HG03432 (cell line): ENCODE data around the gene KLHL36.
A peak's percentile ranks its signal among the peaks of the same experiment; 100 is the strongest.

Experiments used
- ATAC-seq: cut with Tn5 transposase; IDR thresholded peaks from one replicate; pipeline ENCODE4 v1.9.1; 2021; ENCODE audit warnings: mild to moderate bottlenecking, moderate library complexity; ENCODE audit not compliant: unreplicated experiment

KLHL36 gene

GRCh38 chr16:84647828-84648594 is at the start of gene KLHL36:
Gene KLHL36, plus strand, starts transcription at chr16:84648511. Its CDS starts 2,357 bp downstream, at chr16:84650868.
- peak; percentile 89 for ATAC-seq

DNA sequence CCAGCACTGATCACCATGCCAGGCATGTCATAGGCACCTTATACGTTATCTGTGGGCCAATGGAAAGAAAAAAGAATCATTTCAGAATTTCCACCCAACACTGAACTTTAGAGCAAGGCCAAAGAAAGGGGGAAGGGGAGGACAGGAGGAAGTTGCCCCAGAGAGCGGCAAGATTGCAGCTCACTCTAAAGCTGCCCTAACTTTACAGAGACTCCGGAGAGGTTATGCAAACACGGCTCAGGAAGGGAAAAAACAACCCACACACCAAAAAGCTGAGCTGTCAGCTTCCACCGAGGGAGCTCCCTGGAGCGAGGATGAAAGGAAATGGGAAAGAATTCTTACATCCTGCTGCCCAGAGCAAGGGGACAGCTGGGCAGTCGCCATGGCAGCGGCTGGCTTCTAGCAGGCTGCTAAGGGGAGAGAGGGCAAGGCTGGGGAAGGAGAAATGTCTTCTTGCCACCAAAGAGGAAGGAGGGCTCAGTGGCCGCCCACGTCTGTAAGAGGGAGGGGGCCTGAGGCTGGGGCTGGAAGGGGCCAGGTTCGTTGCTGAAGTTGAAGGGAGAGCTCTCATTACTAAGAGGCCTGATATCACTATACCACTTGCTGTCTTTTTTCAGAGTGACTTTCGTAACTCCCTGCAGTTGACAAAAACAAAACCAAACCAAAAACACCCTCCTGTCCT is 48.6 kb upstream of the KLHL36 start:
- ATAC-seq = peak; percentile 48

DNA sequence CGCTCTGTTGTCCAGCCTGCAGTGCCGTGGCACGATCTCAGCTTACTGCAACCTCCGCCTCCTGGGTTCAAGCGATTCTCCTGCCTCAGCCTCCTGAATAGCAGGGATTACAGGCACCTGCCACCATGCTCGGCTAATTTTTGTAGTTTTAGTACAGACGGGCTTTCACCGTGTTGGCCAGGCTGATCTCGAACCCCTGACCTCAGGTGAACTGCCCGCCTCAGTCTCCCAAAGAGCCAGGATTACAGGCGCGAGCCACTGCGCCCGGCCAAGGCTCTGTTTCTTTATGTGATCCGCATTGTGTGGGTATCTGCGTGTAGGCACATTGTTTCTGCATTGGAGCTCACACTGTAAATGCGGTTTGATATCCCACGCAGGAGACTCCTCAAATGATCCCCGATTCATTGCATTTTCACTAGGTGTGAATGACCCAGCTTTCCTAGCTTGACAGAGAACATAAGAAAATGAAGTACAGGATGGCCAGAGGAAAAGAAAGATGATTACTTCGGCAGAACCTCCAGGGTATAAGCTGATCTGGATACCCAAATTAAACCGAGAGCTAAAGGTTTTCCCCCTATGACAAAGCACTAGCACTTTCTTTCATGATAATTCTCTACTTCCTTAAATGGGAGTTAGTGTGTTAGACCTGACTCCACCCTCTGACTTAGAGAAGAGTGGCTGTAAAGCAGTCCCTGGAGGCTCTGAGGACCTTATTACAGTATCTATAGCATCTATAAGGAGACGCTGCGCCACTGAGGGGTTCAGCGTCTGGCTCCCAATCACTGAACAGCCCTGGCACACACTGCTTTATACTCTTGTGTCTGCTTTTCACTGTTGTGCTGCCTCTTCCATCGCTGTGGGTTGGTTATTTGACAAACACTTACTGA is 47.7 kb upstream of the KLHL36 start:
- peak; percentile 72 for ATAC-seq

DNA sequence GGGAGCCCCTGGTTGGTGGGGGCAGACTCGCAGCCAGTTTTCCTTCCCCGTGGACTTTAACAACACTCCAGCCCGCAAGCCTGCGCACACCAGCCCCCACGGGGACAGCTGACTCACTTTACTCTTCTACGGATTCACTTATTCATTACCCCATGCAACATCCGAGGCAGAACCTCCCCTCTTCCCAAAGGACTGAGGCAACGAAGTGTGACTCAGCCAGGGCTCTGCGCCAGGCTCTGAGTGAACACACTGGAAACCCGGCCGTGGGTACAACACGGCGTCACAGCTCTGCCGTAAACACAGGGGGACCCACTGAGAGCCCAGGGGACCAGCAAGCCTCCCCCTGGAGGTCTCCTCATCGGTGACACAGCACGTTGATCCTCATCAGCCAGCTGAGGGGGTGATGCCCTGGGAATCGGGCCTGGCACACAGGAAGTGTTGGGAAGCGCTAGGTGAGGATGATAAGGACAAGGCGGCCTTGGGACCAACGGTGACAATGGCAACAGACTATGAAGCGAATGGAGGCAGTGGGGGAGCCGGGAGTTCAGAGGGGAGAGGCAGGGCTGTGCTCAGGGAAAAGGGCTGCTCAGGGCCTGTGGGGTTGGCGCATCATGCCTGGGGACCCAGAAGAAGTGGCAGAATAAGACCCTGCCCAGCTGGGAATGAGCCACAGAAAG is 45.0 kb upstream of the KLHL36 start:
- ATAC-seq = no peak

DNA sequence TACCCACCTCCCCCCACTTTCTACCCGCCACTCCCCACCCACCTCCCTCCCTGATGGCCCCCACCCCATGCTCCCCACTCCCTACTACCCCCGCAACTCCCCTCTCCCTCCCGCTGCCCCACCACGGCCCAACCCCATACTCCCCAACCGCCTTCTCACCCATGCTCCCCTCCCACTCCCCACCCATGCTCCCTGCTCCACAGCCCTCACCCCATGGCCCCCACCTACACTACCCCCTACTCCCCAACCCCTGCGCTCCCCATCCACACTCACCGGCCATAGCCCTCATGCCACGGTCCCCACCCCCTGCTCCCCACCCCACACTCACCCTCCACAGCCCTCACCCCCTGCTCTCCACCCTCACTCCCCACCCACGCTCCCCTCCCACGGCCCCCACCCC is 44.4 kb upstream of the KLHL36 start:
- no peak for ATAC-seq

DNA sequence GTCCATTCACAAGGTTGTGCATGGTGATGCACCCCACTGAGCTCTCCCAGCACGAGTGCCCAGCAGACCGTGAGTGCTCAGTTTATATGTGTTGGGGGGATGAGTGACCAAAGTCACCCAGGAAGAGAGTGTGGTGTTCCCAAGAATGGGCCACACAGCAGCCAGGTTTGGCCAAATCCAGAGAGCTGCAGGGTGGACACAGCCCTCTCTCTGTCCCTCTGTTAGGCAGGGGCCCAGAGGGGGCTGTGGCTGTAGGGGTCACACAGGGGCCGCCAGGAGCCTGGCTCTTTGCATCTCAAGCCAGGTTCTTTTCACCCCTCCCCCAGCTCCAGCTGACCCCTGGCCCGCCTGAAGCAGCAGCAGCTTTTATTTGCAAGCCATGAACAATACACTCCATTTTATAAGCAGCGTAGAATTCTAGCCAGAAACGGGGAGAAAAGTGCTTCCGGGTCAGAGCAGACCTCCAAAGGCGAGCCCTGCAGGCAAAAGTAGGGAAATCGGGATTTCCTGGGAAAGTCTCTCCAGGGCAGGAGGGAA is 43.8 kb upstream of the KLHL36 start:
- ATAC-seq = no peak

- no peak for ATAC-seq
Observed at GRCh38 chr16:84605339-84605848, 42.9 kb upstream of the KLHL36 start.

GRCh38 chr16:84606081-84606875 is 42.0 kb upstream of the KLHL36 start:
- ATAC-seq = no peak

- no peak for ATAC-seq
Observed at GRCh38 chr16:84607061-84607460, 41.2 kb upstream of the KLHL36 start.

GRCh38 chr16:84607694-84608093 is 40.6 kb upstream of the KLHL36 start:
- ATAC-seq = peak; percentile 63

DNA sequence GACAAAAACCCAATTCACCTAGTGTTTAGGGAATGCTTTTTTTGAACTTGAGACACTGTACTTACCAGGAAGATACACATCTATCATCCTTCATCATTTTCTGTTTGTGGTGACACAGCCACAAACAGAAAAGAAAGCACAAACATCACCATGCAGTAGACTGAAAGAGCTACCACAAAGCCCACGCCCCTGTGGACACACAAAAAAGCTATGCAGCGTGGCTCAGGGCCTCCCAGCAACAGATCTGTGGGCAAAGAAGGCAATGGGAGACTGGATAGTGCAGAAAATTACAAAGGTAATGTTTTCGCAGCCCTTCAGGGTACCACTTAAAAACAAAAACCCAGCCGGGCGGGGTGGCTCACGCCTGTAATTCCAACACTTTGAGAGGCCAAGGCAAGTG is 40.0 kb upstream of the KLHL36 start:
- peak; percentile 3 for ATAC-seq

DNA sequence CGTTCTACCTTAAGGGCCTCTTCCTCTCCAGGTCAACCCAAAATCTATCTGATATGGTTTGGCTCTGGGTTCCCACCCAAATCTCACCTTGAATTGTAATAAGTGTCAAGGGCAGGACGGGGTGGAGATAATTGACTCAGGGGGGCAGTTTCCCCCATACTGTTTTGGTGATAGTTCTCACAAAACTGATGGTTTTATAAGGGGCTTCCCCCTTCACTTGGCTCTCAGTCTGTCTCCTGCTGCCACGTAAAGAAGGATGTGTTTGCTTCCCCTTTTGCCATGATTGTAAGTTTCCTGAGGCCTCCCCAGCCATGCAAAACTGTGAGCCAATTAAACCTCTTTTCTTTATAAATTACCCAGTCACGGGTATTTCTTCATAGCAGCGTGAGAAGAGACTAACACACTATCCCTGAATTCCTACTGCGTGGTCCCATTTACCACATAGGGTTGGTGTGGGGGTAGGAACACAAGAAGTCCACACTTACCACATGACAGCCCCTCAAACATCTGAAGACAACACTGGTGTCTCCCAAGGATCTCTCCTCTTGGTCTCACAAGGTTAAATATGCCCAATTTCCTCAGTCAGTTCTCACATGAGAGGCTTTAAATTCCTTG is 38.6 kb upstream of the KLHL36 start:
- no peak for ATAC-seq

DNA sequence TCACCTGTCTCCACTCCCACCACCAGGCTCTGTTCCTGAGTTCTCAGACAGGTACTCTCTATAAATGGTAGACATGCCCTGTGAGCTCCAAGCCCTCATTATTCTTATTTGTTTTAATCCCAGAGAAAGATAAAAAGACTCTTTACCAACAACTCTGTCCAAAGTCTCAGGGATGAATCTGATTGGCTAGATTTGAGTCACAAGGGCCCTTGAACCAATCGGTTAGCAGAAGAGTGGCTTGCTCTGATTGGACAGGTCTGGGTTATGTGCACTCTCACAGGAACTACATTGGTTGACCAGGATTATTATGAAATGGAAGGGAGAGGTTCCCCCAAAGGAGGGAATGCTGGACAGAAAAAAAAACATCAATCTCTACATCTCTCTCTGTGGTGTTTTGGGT is 37.9 kb upstream of the KLHL36 start:
- ATAC-seq = no peak

- ATAC-seq = no peak
Observed at GRCh38 chr16:84611041-84611440, 37.3 kb upstream of the KLHL36 start.

GRCh38 chr16:84612686-84613085 is 35.6 kb upstream of the KLHL36 start:
- ATAC-seq = no peak

- ATAC-seq = no peak
Observed at GRCh38 chr16:84613408-84614072, 34.8 kb upstream of the KLHL36 start.

- ATAC-seq = no peak
Observed at GRCh38 chr16:84614073-84614459, 34.2 kb upstream of the KLHL36 start.

GRCh38 chr16:84614623-84614967 is 33.7 kb upstream of the KLHL36 start:
- no peak for ATAC-seq
